Sigmoid colon (tissue), 7 donors: ENCODE results near the gene TMPRSS9. TPM values are rescaled to one million over a fixed set of nuclear protein-coding genes. Genes with fewer than 3 reads are reported as not detected.

Experiments
- DNase-seq: peaks from one replicate; pipeline ENCODE4 v3.0.0-alpha.2; 2019
- H3K27ac ChIP-seq, 4 donors: fragments of 200-600 bp; sonication (generic); one replicate each; pipeline ENCODE4 v1.5.1; 2016 to 2019; ENCODE audit warnings: mild to moderate bottlenecking in 1 of 4
- H3K27me3 ChIP-seq, 3 donors: fragments of 200-600 bp; sonication (generic); one replicate each; pipeline ENCODE4 v1.5.1; 2019; ENCODE audit warnings: mild to moderate bottlenecking in 1 of 3
- H3K36me3 ChIP-seq, 4 donors: fragments of 200-600 bp; sonication (generic); one replicate each; pipeline ENCODE4 v1.5.1; 2016 to 2019
- H3K4me1 ChIP-seq, 4 donors: fragments of 200-600 bp; sonication (generic); one replicate each; pipeline ENCODE4 v1.5.1; 2017 to 2019
- H3K4me3 ChIP-seq, 4 donors: fragments of 200-600 bp; sonication (generic); one replicate each; pipeline ENCODE4 v1.5.1; 2017 to 2019; ENCODE audit warnings: mild to moderate bottlenecking in 2 of 4, moderate library complexity in 1 of 4
- H3K9me3 ChIP-seq, 4 donors: fragments of 200-600 bp in 3 of 4; sonication (generic) in 3 of 4; one replicate each; pipeline versions ENCODE4 v1.5.1 to v1.6.1; 2013 to 2019
- CTCF ChIP-seq, 4 experiments: fragments of 450-650 bp in 3 of 4; fragments of 200-600 bp in 1 of 4; IDR thresholded peaks; one replicate each; pipeline ENCODE4 v1.5.1; 2016 to 2019; ENCODE audit warnings: antibody characterized with exemption in 4 of 4, mild to moderate bottlenecking in 3 of 4, moderate library complexity in 2 of 4
- EP300 ChIP-seq, 4 donors: sonication (generic); formaldehyde crosslinking; IDR thresholded peaks; one replicate each; pipeline ENCODE4 v1.6.1; 2017; ENCODE audit warnings: antibody characterized with exemption in 4 of 4
- POLR2A ChIP-seq, 2 donors: fragments of 450-650 bp; IDR thresholded peaks; one replicate each; pipeline ENCODE4 v1.6.1; 2016; ENCODE audit warnings: antibody characterized with exemption in 2 of 2, mild to moderate bottlenecking in 2 of 2, moderate library complexity in 2 of 2
- POLR2AphosphoS5 ChIP-seq, 4 donors: sonication (generic); formaldehyde crosslinking; IDR thresholded peaks; one replicate each; pipeline ENCODE4 v1.6.1; 2017; ENCODE audit warnings: antibody characterized with exemption in 4 of 4
- WGBS, 2 donors: extraction: QIAGEN DNeasy Blood & Tissue Kit; methylation state at CpG; one replicate each; pipeline ENCODE4 v1.1.7; 2013; 5-methylcytosine and 5-hydroxymethylcytosine counted together
- intact Hi-C: fragments of 100-400 bp; cut with DNase I; formaldehyde crosslinking; loops from one replicate; pipeline ENCODE4 v1.15.1; 2023
- polyA plus RNA-seq, 3 donors: library from polyadenylated mRNA; stranded (reverse); fragments of 200-250 nt; gene quantifications; one replicate each; pipeline ENCODE4 v1.2.3, GENCODE V29; 2013
- total RNA-seq, 4 donors: library from RNA; depleted of rRNA; stranded (reverse); fragments of >200 nt; gene quantifications; one replicate each; pipeline ENCODE4 v1.1.0, GENCODE V29; 2016
- donor health status: healthy with polysubstance abuse.
- donor health status: Bipolar disorder and iron deficiency.
- donor health status: healthy.

The TMPRSS9 gene
- total and polyA plus RNA-seq, 7 donors = 0.16 to 0.68 (median 0.27) TPM; not detected in 3

- Histone ChIP-seq H3K36me3 (peaks cover 0 to 5% (median 0%) of the 10 kb centered on the region in 4 donors), H3K4me3 (no peak overlapping the region), H3K9me3 (no peaks in the 10 kb centered on the region), H3K27ac (peak overlapping the region in 2 of 4 donors; percentile 1 to 10), H3K4me1 (peaks cover 0 to 66% (median 59%) of the 10 kb centered on the region in 4 donors), H3K27me3 (no peaks in the 10 kb centered on the region)
- intact Hi-C loops = no loop called here
- no peak for TF ChIP-seq EP300 (IDR thresholded peaks at IDR 0.05)
- TF ChIP-seq POLR2A (IDR thresholded peaks at IDR 0.05) = no peak
- no peak for TF ChIP-seq CTCF (IDR thresholded peaks at IDR 0.05)
- TF ChIP-seq POLR2AphosphoS5 (IDR thresholded peaks at IDR 0.05) = no peak
- DNase-seq = no peak
- WGBS, 2 donors = 19 to 73% methylated on average over 10 of the region's 10 CpGs
These were observed 29.8 kb upstream of the TMPRSS9 start for GRCh38 chr19:2330255-2330631.

GRCh38 chr19:2330632-2331284 lies 29.3 kb upstream of the TMPRSS9 start:
- Histone ChIP-seq H3K4me3 (no peak overlapping the region), H3K27ac (peak overlapping the region in 2 of 4 donors; percentile 1 to 10), H3K36me3 (peaks cover 0 to 1% (median 0%) of the 10 kb centered on the region in 4 donors), H3K4me1 (peaks cover 0 to 66% (median 59%) of the 10 kb centered on the region in 4 donors), H3K9me3 (no peaks in the 10 kb centered on the region), H3K27me3 (no peaks in the 10 kb centered on the region)
- TF ChIP-seq CTCF (IDR thresholded peaks at IDR 0.05) (no peak), POLR2A (IDR thresholded peaks at IDR 0.05) (peak in 1 of 2 donors; percentile 77), POLR2AphosphoS5 (IDR thresholded peaks at IDR 0.05) (peak in 1 of 4 donors; percentile 33), EP300 (IDR thresholded peaks at IDR 0.05) (no peak)
- WGBS, 2 donors = 16 to 60% methylated on average over 20 of the region's 20 CpGs
- no peak for DNase-seq
- intact Hi-C loops = no loop called here

GRCh38 chr19:2331601-2332246 lies 28.3 kb upstream of the TMPRSS9 start:
- no peak for DNase-seq
- H3K4me3 ChIP-seq = no peak overlapping the region
- no peaks in the 10 kb centered on the region for H3K27me3 ChIP-seq
- peak overlapping the region in 2 of 4 donors; percentile 20 to 47 for H3K27ac ChIP-seq
- 21 to 51% methylated on average over 12 of the region's 12 CpGs for WGBS, 2 donors
- H3K9me3 ChIP-seq = no peaks in the 10 kb centered on the region
- peaks cover 0 to 62% (median 56%) of the 10 kb centered on the region in 4 donors for H3K4me1 ChIP-seq
- intact Hi-C loops = no loop called here
- H3K36me3 ChIP-seq = no peaks in the 10 kb centered on the region
- no peak for TF ChIP-seq EP300 (IDR thresholded peaks at IDR 0.05)
- no peak for TF ChIP-seq CTCF (IDR thresholded peaks at IDR 0.05)
- no peak for TF ChIP-seq POLR2A (IDR thresholded peaks at IDR 0.05)
- TF ChIP-seq POLR2AphosphoS5 (IDR thresholded peaks at IDR 0.05) = no peak

GRCh38 chr19:2332341-2333026 lies 27.6 kb upstream of the TMPRSS9 start:
- no peak overlapping the region for H3K4me3 ChIP-seq
- H3K27ac ChIP-seq = peak overlapping the region in 2 of 4 donors; percentile 21 to 47
- intact Hi-C loops = no loop called here
- H3K27me3 ChIP-seq = no peaks in the 10 kb centered on the region
- H3K4me1 ChIP-seq = peaks cover 0 to 54% (median 48%) of the 10 kb centered on the region in 4 donors
- no peaks in the 10 kb centered on the region for H3K9me3 ChIP-seq
- TF ChIP-seq POLR2AphosphoS5 (IDR thresholded peaks at IDR 0.05) = no peak
- no peak for TF ChIP-seq CTCF (IDR thresholded peaks at IDR 0.05)
- no peak for TF ChIP-seq EP300 (IDR thresholded peaks at IDR 0.05)
- no peak for TF ChIP-seq POLR2A (IDR thresholded peaks at IDR 0.05)
- 13 to 27% methylated on average over 17 of the region's 17 CpGs for WGBS, 2 donors
- H3K36me3 ChIP-seq = no peaks in the 10 kb centered on the region
- no peak for DNase-seq
